Left forelimb (tissue), 1 donor: ENCODE measurements around the gene CLCF1.

ENCODE experiments used
- DNase-seq: peaks from one replicate; pipeline ENCODE4 v3.0.0-alpha.2; 2018; ENCODE audit warnings: low spot score

The CLCF1 gene

DNA sequence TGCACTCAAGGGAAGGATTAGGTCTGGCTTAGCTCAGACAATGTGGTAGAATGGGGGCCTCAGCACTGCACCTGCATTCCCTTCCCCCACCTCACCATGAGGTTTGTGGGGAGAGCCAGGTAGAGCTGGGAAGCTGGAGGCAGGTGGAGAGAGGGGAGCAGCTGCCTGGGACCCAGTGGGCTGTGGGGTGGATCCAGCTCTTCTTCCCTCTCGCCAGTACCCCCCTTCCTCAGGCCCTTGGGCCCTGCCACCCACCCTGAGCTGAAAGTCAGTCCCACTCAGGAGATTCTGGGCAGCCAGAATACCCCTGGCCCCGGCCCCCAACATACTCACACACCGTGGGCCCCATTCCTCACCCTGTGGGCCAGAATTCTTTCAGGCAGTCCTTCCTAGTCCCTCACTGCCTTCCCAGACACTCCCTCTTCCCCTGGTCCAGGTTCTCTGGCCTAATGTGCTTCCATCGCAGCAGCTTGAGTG, 17.0 kb downstream of the CLCF1 start:
- no peak for DNase-seq

- DNase-seq, result no peak
These were observed 17.5 kb downstream of the CLCF1 start for GRCh38 chr11:67355794-67356386.

GRCh38 chr11:67355023-67355793, 18.2 kb downstream of the CLCF1 start:
- DNase-seq, result no peak

- DNase-seq, result no peak
These were observed 19.0 kb downstream of the CLCF1 start for GRCh38 chr11:67354075-67355022.

DNA sequence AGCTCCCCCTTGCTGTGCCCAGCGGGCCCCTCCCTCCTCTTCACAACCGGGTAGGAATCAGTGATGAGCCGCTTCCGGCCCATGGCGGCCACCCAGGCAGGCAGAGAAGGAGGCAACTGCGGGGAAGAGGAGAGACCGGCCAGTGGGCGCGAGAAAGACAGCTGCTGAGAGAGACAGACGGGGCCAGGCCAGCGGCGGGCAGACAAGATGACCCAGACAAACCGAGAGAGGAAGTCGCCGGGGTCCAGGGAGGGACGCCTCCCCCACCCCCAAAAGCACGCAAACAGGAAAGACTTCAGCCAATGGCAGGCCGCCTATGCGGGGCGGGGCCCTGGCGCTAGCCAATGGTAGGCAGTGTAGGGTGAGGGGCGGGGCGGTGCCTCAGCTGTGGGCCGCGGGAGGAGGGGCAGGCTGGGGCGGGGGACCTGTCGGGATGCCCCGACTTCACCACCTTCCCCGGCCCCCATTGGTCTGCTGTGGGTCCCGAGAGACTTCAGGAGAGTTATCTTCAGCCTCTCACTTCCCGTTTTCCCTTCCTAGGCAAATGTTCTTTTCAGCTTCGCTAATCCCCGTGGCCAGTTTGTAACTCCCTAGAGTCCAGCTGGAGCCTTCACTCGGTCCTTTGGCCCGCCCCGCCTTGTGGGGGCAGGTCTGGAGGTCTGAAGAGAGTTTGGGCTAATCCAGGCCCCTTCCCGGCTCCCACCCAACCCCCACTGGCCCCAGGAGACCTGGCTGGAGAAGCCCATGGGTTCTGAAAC, 19.9 kb downstream of the CLCF1 start, which contains the start of gene POLD4:
Gene POLD4, minus strand, starts transcription at position 230 of the 758 bp plus-strand sequence. Its CDS starts 147 bp downstream, at position 83.
- DNase-seq, result peak; percentile 98

DNA sequence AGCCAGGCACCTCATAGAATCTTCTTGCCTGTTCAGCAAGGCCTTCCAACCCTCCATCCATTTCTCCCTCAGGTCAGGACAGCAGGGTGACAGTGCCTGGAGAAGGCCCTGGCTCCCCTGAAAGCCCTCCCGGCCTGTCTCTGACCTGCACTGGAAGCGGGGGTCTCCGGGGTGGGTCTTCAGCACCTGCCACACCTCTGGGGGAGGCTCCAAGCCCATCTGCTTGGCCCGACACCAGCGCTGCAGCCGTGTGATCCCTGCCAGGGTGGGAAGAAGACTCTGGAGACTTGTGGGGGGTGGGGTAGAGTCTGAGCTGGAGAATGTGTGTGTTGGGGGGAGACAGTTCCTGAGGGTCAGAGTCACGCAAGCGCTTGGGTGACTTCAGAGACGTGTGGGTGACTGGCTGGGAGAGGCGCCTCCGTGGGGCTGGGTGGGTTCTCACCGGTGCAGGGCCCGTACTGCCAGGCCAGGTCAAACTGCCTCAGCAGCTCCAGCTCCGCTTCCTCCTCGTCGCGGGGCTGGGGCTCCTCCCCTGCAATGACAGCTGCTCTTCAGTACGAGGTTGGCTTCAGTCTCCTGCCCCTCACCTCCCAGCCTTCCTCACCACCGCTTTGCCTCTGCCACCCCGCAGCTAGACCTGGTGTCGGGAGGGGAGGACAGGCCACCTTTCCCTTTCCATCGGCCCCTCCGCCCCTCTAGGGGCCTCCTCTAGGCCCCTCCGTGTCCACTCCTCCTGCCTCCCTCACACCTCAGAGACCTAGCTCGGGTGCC, 20.7 kb downstream of the CLCF1 start:
- DNase-seq, result no peak

DNA sequence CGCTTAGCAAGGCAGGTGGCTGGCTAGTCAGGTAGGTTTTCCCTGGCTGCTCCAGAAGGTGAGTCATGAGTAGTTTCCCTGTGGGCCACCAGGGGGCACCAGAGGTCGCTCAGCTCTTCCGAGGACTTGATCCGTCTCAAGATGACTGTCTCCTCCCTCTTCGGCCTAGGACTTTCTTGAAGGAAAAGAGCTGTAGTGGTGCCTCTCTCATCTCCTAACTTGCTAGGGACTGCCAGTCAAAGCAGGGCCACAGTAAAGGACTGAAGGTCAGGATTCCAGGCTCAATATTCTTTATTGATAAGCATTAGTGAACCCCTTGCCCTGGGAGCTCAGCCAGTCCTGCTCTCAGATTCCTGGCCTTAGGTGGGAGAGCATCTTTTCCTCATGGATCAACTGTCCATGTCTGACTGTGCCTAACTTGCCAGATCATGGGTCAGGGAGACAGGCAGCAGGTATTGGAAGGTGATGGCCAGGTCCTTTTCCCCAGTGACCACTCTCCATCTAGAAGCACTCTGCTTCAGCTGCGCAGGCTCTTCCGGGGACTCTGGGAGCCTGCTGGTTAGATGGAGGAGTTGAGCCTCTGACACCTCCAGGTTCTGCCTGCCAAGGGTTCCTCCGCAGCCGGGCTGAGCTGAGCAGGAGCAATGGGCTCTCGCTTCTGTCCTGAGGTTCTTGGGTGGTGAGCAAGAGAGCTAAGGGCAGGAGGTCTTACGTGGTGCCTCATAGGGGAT, 22.0 kb downstream of the CLCF1 start:
- no peak for DNase-seq

DNA sequence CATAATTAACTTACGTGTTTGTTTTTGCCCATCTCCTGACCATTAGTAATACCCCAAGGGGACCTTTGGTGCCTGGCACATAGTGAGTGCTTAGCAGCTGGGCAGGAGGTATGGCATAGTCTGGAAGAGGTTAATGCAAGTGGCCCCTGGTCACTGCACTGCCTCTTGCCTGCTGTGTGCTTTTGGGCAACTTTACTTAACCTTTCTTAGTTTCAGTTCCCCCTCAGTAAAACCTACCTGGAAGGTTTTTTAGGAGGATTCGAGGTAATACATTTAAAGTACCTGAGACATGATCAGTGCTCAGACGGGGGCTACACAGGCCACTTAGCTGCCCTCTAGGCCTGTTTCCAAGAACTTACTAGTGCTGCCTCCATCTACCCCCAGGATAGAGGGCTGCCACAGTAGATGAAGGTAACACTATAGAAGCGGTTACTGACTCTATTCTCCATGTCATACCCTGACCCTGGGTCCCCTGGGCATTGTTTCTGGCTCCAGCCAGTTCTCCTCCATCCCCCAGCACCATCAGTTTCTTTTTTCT, 23.4 kb downstream of the CLCF1 start:
- DNase-seq, result no peak

DNA sequence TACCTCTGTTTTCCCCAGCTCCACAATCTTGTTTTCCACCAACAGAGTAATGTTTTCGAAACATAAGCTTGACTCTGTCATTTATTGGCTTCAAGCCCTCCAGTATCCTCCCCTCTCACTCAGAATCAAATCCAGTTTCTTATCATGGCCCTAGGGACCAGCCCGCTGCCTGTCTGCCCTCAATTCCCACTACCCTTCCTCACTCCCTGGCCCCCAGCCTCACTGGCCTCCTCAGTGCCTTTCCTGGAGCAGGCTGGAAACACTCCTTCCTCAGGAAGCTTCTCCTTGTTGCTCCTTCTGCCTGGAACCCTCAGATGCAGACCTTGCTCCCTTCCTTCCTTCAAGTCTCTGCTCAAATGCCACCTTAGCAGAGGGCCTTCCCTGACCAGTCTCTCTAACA, 23.9 kb downstream of the CLCF1 start:
- no peak for DNase-seq

DNA sequence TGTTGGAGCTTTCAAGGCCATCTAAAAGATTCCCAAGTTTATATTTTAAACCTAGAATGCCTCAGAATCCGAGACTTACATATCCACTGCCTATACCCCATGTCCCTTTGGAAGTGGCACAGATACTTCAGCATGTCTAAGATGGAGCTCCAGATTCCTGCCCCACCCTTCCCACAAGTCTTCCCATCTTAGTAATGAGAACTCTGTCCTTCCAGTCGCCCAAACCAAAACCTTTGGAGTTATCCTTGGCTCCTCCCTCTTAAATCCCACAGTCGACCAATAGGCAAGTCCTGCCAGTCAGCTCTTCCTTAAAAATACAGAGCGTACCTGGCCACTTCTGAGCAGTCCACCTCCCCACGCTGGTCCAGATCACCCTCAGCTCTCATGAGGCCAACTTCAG, 24.4 kb downstream of the CLCF1 start:
- no peak for DNase-seq

GRCh38 chr11:67347964-67348749, 25.2 kb downstream of the CLCF1 start:
- no peak for DNase-seq

GRCh38 chr11:67345920-67346819, 27.2 kb downstream of the CLCF1 start:
- no peak for DNase-seq

DNA sequence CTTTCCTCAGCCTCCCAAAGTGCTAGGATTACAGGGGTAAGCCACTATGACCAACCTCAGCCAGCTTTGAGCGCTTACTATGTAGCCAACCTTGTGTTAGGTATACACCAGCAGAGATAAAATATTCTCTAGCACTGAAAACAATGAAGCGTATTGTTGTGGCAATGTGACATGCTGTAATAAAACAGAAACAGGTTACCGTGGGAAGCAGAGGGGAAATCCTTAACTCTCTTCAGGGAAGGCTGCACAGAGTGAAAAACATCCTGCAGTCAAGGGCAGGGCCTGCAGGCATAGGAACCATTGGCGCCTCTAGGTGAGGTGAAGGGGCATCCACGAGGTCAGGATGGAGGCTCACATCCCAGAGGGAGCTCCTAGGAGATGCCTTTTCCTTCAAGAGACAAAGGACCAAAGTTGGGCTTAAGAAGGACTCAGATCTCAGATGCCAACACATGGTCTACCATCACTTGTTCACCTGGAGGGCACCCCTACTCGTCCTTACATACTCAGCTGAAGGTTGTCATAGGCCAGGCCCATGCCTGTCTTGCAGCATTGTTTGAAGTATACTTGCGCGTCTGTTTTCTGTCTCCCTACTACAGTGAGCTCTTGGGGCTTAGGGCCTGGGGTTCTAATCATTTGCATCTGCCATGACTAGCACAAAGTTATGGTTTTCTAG, 28.0 kb downstream of the CLCF1 start:
- DNase-seq, result no peak

DNA sequence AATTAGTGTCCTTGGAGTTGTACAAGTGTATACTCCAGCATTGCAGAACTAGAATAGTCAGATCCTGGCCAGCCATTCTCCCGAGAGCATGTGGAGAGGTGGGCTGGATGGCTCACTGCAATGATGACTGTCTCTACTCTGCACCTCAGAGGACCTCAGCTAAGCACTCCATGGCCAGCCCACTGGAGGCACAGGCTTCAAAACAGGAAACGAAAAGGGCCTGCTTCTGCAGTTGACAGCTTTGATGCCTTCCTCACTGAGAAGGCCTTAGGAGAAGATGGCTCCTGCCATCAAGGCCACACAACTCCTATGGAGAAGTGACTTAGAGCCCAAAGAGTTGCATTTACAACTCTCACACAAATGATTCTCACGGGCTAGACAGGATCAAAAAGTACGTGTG, 29.1 kb downstream of the CLCF1 start:
- no peak for DNase-seq

- no peak for DNase-seq
These were observed 36.1 kb downstream of the CLCF1 start for GRCh38 chr11:67337257-67337656.

- DNase-seq, result no peak
These were observed 41.2 kb downstream of the CLCF1 start for GRCh38 chr11:67332081-67332691.

DNA sequence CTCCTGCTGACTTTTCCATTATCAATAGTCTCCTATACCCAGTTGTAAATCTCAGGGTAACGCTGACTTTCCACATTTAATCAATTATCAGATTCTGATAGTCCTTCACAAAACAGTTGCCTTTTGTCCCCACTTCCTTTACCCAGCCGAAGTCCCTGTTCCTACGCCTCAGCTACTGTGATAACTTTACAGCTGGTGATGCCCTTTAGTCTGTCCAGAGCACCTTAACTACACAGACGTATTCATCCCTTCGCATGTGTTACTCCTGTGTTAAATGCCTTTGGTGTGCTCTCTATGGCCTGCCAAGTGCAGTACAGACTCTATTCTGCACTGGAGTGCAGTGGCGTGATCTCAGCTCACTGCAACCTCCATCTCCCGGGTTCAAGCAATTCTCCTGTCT, 49.9 kb downstream of the CLCF1 start:
- DNase-seq, result no peak
